HG02852 (cell line): ENCODE data around the gene UBE2J1.
"Not testable (repeated sequence)": the region's sequence is repeated elsewhere in the genome, so short reads cannot be mapped to it uniquely, and the experiment has no call there.

Source experiments
- ATAC-seq: cut with Tn5 transposase; IDR thresholded peaks from one replicate; pipeline ENCODE4 v1.9.1; 2021; ENCODE audit warnings: mild to moderate bottlenecking, moderate library complexity; ENCODE audit not compliant: unreplicated experiment

The UBE2J1 gene, protein sequence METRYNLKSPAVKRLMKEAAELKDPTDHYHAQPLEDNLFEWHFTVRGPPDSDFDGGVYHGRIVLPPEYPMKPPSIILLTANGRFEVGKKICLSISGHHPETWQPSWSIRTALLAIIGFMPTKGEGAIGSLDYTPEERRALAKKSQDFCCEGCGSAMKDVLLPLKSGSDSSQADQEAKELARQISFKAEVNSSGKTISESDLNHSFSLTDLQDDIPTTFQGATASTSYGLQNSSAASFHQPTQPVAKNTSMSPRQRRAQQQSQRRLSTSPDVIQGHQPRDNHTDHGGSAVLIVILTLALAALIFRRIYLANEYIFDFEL

DNA sequence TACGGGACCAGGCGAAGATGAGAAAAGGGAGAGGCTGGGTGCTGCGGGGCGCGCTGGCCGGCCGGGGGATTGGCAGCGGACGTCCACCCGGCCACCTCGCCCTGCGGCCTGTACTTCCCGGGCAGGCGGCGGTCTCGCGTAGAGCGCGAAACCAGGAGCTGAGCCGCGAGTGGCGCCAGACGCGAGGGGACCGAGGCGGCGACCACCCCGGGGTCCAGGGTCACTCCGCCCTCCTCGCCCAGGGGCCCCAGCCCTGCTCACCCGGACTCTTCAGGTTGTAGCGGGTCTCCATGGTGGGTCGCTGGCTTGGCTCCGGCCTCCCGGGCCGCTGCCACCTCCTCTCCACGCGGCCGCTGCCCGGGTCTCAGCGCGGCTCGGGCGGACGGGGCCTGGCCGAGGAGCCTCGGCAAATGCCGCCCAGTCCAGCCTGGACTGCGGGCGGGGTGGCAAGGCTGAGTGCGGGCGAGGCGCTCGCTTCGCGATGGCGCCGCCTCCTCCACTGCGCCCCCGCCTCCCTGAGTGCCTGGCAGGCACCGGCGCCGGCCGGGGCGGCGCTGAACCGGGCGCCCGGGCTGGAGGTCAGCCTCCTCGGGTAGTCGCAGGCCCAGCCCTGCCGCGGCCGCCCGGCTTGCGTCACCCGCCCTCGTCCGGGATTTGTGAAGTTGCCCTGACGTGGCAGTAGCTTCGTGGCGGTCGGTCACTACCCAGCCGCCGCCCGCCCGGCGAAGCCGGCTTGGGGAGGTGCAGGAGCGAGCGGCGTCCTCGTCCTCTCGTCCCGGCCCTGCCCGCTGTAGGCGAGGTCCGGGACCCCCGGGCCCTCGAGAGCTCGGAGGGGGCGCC lies at the start of gene UBE2J1:
TSS of gene UBE2J1 (minus strand) at position 445 of the 840 bp plus-strand sequence. CDS start at position 292, 153 bp downstream.
- peak; percentile 48 for ATAC-seq

DNA sequence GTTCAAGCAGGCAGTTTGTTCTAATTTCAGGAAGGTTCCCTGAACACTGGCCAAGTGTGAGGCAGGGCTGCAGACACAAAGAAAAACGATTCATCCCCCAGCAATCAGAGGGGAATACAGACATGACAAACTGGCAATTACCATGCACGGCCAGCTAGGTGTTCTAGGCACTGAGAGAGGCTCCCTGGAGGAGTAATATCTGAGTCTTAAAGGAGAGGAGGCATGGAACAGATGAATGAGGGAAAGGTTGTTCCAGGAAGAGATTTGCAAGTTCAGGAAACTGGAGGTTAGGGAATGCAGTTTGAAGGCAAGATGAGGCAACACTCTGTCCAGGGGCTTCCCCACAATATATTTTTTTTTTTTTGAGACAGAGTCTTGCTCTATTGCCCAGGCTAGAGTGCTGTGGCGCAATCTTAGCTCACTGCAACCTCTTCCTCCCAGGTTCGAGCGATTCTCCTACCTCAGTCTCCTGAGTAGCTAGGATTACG lies 48.4 kb upstream of the UBE2J1 start:
- no peak for ATAC-seq

DNA sequence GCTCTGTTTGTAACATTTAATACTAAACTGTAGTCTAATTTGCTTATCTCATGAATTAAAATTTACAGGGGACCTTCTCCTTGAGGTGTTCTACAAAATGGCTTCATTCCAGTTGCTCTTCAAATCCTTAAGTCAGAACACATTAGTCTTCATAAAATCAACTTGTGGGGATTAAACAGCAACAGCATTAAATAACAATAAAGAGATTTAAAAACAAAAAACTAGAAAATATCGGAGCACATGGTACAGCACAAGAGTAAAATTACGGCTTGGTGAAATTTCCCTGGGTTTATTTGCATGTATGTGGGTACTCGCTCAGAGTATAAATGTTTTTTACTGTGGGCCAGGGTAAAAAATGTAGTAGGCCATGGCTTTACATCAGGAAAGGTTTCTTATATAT lies 47.5 kb upstream of the UBE2J1 start:
- no peak for ATAC-seq

DNA sequence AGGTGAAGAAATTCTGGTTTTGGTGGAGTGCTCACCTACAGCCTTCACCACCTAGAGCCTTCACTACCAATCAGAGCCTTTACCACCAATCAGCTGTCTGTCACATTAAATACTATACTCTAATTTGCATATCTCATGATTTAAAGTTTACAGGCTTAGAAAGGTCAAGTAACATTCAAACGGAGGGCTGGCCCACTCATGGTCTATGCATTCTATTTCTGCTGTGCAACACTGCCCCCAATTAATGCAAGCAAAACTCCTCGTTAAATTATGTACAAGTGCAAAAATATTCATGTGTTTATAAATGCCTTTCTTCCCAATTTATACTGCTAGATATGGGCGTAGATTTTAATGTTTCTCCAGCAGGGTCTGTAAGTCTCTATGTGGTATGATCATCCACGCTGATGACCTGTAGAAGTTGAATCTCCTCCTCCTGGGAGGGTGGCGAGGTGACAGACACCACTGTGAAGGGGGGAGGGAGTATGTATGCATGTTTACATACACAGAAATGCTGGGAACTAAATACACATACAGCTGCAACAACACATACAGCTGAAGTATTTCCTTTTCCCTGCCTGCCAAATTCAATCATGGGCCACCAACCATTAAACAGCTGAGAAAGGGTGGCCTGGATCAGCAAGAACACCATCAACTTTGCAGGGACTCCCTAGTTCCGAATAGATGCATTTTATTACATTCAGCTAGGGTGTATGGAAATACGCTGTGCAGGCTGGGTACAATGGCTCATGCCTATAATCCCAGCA lies 46.4 kb upstream of the UBE2J1 start:
- ATAC-seq: no peak

DNA sequence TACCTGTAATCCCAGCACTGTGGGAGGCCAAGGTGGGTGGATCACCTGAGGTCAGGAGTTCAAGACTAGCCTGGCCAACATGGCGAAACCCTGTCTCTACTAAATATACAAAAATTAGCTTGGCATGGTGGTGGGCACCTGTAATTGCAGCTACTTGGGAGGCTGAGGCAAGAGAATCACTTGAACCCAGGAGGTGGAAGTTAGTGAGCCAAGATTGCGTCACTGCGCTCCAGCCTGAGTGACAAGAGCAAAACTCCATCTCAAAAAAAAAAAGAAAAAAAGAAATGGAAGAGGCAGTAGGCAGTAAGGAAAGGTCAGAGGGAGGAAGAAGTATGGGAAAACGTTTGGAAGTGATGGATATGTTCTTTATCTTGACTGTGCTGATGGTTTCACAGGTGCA lies 45.4 kb upstream of the UBE2J1 start:
- not testable (repeated sequence) for ATAC-seq

DNA sequence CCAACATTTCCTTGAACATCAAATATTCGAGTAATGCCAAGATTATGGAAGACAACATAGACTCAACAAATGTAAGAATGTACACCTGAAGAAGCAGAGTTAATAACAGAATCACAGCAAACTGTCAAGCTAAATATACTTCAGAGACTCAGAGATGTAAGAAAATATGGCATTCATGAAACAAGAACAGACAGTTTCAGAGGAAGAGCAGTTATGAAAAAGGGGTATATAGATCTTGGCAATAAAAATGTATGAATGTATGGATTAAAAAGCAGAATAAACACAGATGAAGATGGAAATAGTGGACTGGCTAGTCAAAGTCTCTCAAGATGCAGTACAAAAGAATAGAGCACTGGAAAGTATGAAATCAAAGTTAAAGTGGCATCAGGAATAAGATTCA lies 41.1 kb upstream of the UBE2J1 start:
- ATAC-seq: no peak

DNA sequence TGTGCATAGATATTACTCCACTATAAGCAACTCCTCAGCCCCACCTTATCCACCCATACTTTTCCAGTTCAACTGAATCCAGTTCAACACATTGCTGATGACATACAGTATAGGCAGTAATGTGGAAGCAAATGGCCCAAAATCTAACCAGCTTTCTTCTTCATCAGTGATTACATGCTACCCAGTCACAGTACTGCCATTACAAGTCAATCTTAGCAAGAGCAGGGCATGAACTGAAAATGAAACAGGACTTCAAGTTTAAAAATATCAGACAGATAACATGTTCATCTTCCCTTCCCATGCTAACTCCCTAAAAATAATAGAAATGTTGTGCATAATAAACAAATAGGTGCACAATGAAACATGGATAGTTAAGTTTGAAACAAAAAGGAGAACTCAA lies 40.3 kb upstream of the UBE2J1 start:
- no peak for ATAC-seq

DNA sequence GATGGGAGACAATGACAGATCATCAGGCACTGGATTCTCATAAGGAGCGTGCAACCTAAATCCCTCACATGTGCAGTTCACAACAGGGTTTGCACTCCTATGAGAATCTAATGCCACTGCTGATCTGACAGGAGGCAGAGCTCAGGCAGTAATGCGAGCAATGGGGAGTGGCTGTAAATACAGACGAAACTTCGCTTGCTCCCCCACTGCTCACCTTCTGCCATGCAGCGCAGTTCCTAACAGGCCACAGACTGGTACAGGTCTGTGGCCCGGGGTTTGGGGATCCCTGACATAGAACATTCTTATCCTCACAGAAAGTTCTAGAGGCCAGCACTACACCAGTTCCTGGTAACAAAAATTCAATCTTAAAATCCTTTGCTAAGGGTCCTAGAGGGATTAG lies 36.3 kb upstream of the UBE2J1 start:
- no peak for ATAC-seq

DNA sequence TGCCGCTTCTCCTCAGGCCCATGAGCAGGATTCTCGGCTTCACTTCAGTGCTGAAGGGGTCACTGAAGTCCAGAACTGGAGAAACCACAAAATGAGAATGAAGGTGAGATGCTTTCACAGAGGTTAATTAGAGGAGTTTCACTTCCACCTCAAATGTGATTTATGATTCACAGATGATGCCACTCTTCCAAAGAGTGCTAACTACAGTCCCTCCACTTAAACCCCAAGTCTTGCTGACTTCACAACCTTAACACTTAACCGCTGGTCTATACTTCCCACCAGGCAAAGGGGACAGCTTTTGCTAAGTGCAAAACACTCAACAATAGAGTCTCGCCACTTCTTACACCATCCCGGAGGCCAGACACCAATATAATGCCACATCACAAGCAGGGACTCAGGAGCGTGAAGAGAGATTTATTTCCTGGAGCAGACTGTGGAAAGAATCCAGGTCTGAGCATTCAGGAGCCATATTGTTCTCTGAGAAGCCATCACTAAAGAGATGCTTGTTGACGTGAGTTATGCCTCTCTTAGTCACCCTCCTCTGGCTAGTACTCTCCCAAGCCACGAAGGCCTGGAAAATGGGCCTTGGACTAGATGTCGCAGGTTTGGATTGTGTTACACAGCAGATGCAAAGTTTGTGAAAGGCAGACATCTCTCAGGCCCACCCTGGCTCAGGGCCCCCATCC lies 35.1 kb upstream of the UBE2J1 start:
- ATAC-seq: peak; percentile 93

DNA sequence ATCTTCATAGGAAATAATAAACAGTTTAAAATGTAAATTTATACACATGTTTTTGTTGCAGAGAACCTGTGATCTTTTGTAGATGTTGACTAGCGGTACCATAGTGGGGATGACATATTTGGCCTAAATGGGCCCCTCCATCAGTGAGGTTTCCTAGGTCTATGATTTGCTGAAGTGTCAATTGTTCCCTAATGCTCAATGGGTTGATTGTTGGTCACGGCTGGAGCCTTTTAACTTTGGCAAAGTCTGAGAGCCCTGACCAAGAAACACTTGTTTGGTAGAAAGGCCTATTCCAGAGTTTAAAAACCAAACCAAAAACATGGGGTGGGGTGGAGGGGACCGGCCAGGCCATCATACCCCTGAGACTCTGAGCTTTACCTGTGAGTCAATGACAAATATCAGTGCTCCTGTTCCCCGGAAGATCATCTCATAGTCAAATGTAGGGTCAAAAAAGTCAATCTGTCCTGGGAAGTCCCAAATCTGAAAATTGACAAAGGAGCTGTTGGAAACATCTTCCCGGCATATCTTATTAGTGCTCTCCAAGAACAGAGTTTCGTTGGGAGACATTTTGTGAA lies 34.5 kb upstream of the UBE2J1 start:
- peak; percentile 19 for ATAC-seq

DNA sequence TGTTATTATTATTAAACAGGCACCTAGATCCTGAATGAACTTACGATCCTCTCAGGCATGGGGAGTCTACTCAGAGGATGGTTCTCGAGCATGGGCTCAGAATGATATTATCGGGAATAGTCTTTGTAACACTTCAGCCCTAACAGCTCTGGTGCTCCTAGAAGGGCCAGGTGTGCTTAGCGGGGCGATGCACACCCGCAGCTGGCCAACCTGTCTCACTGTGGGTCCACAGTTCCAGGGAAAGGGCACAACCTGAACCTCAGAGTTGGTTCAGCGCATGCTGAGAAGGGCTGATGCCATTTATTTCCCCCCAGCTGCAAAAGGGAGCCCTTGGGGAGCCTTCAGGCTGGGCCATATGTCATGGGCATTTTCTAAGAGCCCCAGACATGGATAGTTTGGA lies 33.3 kb upstream of the UBE2J1 start:
- ATAC-seq: no peak

DNA sequence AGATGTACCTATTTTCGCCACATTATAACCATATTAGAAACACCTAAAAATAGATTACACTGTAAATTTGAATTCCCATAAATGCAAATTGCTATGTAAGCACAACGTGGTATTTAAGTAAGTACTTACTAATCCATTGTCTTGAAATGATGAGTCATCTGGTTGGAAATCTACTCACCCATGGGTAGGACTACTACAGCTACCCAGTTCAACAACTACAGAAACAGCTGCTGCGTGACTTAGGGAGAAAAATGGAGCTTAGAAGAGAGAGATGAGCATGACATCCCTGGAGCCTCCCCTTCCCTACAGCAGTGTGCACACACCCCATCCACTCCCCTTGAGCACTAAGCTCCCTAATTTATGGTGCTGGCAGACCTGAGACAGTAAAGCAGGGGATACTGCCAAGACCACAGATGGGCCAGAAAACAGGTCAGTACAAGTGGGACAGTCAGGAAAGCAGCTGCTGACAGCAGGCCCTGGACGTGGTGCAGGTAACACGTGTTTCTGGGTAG lies 32.7 kb upstream of the UBE2J1 start:
- ATAC-seq: peak; percentile 43

DNA sequence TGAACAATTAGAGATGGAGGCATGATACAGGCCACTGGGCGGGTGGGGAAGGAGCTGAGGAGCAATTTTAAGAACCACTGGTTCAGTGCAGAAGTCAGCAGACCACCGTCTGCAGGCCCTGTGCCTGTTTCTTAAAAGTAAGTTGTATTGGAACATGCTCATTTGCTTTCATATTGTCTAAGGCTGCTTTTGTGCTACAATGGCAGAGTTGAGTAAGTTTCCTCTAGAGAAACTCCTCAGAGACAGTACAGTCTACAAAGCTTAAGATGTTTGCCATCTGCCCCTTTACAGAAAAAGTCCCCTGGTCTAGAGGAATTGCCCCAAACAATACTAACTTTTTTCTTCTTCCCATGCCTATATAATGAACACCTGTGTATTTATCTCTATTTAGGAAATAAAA lies 28.5 kb upstream of the UBE2J1 start:
- ATAC-seq: no peak

DNA sequence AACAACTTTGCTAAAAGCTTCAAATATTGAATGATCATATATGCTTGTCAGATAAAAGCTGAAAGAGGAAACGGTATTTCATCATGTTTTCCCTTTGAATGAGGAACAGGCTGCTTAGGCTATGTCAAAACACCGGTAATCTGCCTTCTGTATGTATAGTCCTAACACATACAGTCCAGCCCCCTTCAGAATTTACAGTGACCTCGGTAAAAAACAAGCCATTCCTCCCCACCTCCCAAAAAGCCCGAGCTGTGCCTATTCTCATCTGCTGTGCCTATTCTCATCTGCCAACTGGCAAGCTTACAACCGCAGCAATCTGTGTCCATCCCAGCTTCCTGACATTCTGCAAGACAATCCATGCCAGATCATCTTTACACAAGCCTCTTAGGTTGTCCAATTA lies 26.8 kb upstream of the UBE2J1 start:
- no peak for ATAC-seq

DNA sequence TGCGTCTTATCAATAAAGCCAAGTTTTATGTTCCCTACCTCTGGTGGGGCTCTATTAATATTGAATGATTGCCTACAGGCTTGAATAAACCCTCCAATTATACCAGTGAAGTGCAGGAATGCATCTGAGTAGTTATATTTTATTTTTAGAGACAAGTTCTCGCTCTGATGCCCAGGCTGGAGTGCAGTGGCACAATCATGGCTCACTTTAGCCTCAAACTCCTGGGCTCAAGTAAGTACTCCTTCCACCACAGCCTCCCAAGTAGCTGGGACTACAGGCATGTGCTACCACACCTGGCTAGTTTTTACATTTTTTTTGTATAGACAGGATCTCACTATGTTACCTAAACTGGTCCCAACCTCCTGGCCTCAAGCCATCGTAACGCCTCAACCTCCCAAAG lies 26.1 kb upstream of the UBE2J1 start:
- no peak for ATAC-seq

DNA sequence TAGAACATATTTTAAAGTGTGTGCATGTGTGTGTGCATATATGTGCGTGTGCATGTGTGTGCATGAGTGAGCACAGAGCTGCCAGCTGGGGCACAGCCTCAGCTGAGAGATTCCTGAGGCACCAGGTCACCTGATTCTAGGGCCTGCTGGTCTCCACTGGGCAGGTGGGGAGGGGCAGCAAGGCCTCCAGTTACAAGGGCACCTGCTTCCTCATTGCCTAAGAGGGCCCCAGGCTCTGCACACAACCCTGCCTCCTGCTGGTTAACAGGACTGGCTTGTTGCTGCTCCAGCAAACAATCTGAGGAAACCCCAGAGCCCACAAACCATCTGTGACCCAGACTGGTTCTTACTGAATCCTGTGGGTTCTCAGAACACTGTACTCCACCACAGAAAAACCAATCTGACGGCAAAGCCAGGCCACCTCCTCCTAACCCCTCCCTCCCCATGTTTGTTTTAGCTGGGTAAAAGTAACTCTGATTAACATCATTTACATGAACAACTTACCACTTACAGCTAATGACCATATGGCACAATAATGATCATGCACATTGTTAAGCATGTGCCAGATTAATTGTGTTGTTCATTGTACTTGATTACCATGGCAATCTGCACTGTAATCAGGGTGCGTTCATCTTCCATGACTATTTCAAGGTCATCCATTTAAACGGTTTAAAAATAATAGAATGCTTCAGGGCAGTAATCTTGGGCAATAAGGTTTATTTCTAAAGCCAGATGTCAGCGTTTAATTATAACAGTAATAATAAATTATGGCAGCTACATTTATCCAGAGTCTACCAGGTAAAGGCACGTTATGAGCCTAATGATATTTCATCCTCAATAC lies 23.1 kb upstream of the UBE2J1 start:
- ATAC-seq: peak; percentile 72

DNA sequence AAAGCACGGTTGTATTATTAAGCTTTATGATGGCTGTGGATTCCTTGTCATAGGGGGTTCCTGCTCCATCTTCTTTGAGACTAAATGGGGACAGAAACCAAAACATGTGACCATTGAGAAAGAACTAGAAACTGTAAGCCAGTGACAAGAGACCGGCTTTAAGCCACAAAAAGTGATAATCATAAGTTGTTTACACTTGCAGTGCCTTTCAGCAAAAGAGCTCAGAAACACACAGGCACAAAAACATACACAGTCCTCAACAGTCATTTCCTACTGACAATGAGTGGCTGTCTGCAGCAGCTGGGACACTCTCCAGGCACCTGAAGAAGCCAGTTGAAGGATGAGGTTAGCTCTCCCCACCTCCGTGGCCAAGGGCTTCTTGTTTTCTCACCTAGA lies 20.0 kb upstream of the UBE2J1 start:
- peak; percentile 58 for ATAC-seq

DNA sequence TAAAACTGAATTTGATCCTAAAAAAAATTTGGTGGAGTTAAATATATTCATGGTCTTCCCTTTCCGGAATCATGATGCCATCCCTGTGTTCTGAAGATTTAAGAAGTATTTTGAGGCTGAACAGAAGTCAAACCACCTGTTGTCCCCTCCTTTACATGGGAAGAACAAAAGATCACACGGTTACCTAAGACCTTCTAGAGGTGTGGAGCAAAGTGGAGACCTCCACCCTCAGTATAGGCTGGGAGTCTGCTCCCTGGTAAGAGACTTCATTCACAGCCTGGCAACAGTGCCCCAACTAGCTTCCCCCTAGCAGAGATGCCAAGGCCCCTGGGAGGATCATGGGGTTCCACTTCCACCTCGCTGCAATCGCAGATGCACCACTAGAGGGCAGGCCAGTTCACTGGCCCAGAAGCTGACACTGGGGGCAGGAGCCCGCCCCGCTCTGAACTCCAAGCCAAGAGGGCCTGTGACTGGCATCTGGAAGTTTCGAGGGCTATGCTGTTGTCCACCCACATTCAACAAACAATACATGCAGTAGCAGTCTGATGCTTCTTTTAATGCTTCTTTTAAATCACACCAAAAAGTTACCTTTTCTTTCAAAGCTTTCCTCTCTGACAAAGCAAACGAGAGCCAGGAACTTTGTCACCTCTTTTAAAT lies 19.5 kb upstream of the UBE2J1 start:
- ATAC-seq: peak; percentile 64

DNA sequence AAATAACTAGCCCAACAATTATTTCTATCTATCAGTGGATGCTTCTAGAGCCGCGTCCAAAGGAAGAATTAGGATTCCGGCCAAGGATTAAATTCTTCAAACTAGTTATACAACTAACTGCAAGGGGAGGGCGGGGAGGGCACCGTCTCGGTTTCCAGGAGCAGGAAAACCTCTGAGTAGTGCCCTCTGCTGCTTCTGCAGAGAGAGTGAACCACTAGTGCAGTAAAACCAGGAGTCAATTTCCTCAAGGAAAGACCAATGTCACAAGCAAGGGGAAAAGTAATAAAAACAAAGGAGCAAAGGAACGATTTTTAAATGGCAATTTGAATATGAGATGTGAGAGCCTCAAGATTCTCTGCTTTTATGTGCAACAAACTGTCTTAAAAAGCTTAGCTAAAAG lies 16.5 kb upstream of the UBE2J1 start:
- no peak for ATAC-seq
